OCI-LY7 (cell line): ENCODE results near the gene CYBRD1. TPM values are rescaled to one million over a fixed set of nuclear protein-coding genes. Genes with fewer than 3 reads are reported as not detected.

Experiments
- BruUV-seq: library from RNA; stranded (reverse); fragments of 400-500 nt; replicated peaks from 2 replicates; lab custom pipeline; 2021; lab: Mats Ljungman, UMichigan
- CTCF ChIA-PET: fragments of 300-600 bp; sonication (Branson Sonifier 250); formaldehyde crosslinking; loops from one replicate; lab custom pipeline; 2022; ENCODE audit warnings: antibody characterized with exemption; ENCODE audit not compliant: unreplicated experiment; lab: Charles Lee
- POLR2A ChIA-PET: fragments of 300-600 bp; sonication (Branson Sonifier 250); formaldehyde crosslinking; loops from one replicate; lab custom pipeline; 2022; ENCODE audit warnings: antibody characterized with exemption; lab: Charles Lee
- DNase-seq: peaks from one replicate; pipeline ENCODE4 v3.0.0-alpha.2; 2015; ENCODE audit warnings: low spot score
- H2AFZ ChIP-seq: fragments of 200-600 bp; sonication (generic), shearing (Covaris generic); 2 replicates; pipeline ENCODE4 v1.6.1; 2014; ENCODE audit warnings: mild to moderate bottlenecking, antibody characterized with exemption, low read length, moderate library complexity
- H3K27ac ChIP-seq: fragments of 200-600 bp; sonication (generic); 2 replicates; pipeline ENCODE4 v1.5.1; 2014; ENCODE audit warnings: mixed run types, low read depth, mild to moderate bottlenecking, moderate library complexity, low read length, inconsistent platforms; ENCODE audit not compliant: poor library complexity, severe bottlenecking
- H3K36me3 ChIP-seq: fragments of 200-600 bp; sonication (generic); 2 replicates; pipeline ENCODE4 v1.6.1; 2014; ENCODE audit warnings: mild to moderate bottlenecking, antibody characterized with exemption, low read length, moderate library complexity, mixed read lengths; ENCODE audit not compliant: insufficient read depth
- H3K4me1 ChIP-seq: fragments of 200-600 bp; sonication (generic); 2 replicates; pipeline ENCODE4 v1.5.1; 2014; ENCODE audit warnings: mild to moderate bottlenecking, low read length; ENCODE audit not compliant: insufficient read depth, poor library complexity, severe bottlenecking
- H3K4me2 ChIP-seq: fragments of 200-600 bp; sonication (generic); 2 replicates; pipeline ENCODE4 v1.6.1; 2014; ENCODE audit warnings: mild to moderate bottlenecking, low read length
- H3K4me3 ChIP-seq: fragments of 200-600 bp; sonication (generic); 2 replicates; pipeline ENCODE4 v1.5.1; 2014; ENCODE audit warnings: mild to moderate bottlenecking, low read depth, low read length; ENCODE audit not compliant: poor library complexity, severe bottlenecking
- H3K79me2 ChIP-seq: fragments of 200-600 bp; sonication (generic); 2 replicates; pipeline ENCODE4 v1.6.1; 2016; ENCODE audit warnings: low read depth, mild to moderate bottlenecking, low read length, moderate library complexity, mixed read lengths; ENCODE audit not compliant: insufficient read depth
- H3K9me2 ChIP-seq: fragments of 200-600 bp; sonication (generic); 2 replicates; pipeline ENCODE4 v1.6.1; 2016; ENCODE audit warnings: mild to moderate bottlenecking, low read length, mixed read lengths; ENCODE audit not compliant: insufficient read depth
- H3K9me3 ChIP-seq: fragments of 200-600 bp; sonication (generic); 2 replicates; pipeline ENCODE4 v1.6.1; 2014; ENCODE audit warnings: mild to moderate bottlenecking, mixed run types, low read length, mixed read lengths
- H4K20me1 ChIP-seq: fragments of 200-600 bp; sonication (generic); 2 replicates; pipeline ENCODE4 v1.6.1; 2014; ENCODE audit warnings: mild to moderate bottlenecking, antibody characterized with exemption, low read length, moderate library complexity, mixed read lengths; ENCODE audit not compliant: insufficient read depth
- CTCF ChIP-seq: fragments of 200-600 bp; sonication (generic); conservative IDR thresholded peaks from 2 replicates; pipeline ENCODE4 v1.5.1; 2014; ENCODE audit warnings: mild to moderate bottlenecking, antibody characterized with exemption, low read length, moderate library complexity, mixed read lengths
- EZH2phosphoT487 ChIP-seq: fragments of 200-600 bp; sonication (generic); IDR thresholded peaks from 2 replicates; pipeline ENCODE4 v1.6.1; 2018; ENCODE audit warnings: low read depth, borderline replicate concordance, mild to moderate bottlenecking, mixed run types, antibody characterized with exemption, low read length, moderate library complexity, mixed read lengths
- intact Hi-C: fragments of 100-400 bp; cut with micrococcal nuclease; formaldehyde crosslinking; loops from one replicate; pipeline ENCODE4 v1.10.0; 2022; ENCODE audit not compliant: unreplicated experiment
- total RNA-seq, 2 experiments: library from RNA; depleted of rRNA in 1 of 2; stranded (reverse); fragments of >200 nt in 1 of 2; shearing (Covaris generic) in 1 of 2; gene quantifications; 2 replicates each; pipeline ENCODE4 v1.2.3, GENCODE V29; 2014 to 2022

The CYBRD1 gene
- total RNA-seq, 2 experiments from 2014 or later: not detected

GRCh38 chr2:171482308-171482707, 40.0 kb upstream of the CYBRD1 start:
- Histone ChIP-seq H3K4me2 (no peak overlapping the region), H3K79me2 (no peaks in the 10 kb centered on the region), H3K36me3 (peaks cover 80% of the 10 kb centered on the region), H3K4me3 (no peak overlapping the region), H3K9me2 (no peaks in the 10 kb centered on the region), H3K27ac (no peak overlapping the region), H4K20me1 (no peaks in the 10 kb centered on the region), H2AFZ (no peak overlapping the region), H3K4me1 (no peaks in the 10 kb centered on the region), H3K9me3 (no peaks in the 10 kb centered on the region)
- TF ChIP-seq EZH2phosphoT487 (no peak), CTCF (no peak)
- DNase-seq: no peak
- intact Hi-C loops: no loop called here
- ChIA-PET CTCF (no interaction called here), POLR2A (interaction anchor here (0.6 to 1.3 kb wide), 3 partner anchors 8 to 251 kb away, joined by 3 read pairs; no protein-coding TSS in a partner anchor)
- BruUV-seq: no TSS peak

- ChIA-PET POLR2A (interaction anchor here (0.8 to 1.3 kb wide), 2 partner anchors 9 to 12 kb away, joined by 3 read pairs; no protein-coding TSS in a partner anchor), CTCF (no interaction called here)
- H3K4me2 ChIP-seq: no peak overlapping the region
Observed at GRCh38 chr2:171482877-171483276, 39.4 kb upstream of the CYBRD1 start.

More at GRCh38 chr2:171482877-171483276, 39.4 kb upstream of the CYBRD1 start:
- Histone ChIP-seq H3K4me1 (no peaks in the 10 kb centered on the region), H4K20me1 (no peaks in the 10 kb centered on the region), H3K9me2 (no peaks in the 10 kb centered on the region), H2AFZ (no peak overlapping the region), H3K4me3 (no peak overlapping the region), H3K27ac (no peak overlapping the region), H3K36me3 (peaks cover 74% of the 10 kb centered on the region), H3K9me3 (no peaks in the 10 kb centered on the region), H3K79me2 (no peaks in the 10 kb centered on the region)
- intact Hi-C loops: no loop called here
- DNase-seq: no peak
- TF ChIP-seq EZH2phosphoT487: no peak
- TF ChIP-seq CTCF: no peak
- no TSS peak for BruUV-seq
